ENCODE measurements around the gene TRPT1. TPM values are rescaled to one million over a fixed set of nuclear protein-coding genes. Genes with fewer than 3 reads are reported as not detected.
A peak's percentile ranks its signal among the peaks of the same experiment; 100 is the strongest.

TRPT1 gene
- total and polyA plus RNA-seq, 2 experiments from 2014 or later, result 50.7 to 66.0 TPM

GRCh38 chr11:64224891-64225607 lies 937 bp downstream of the TRPT1 start:
- in situ Hi-C loops (cut with MboI), result no loop called here
- H3F3A ChIP-seq (ENCODE audit: insufficient read depth), result peaks cover 6% of the 10 kb centered on the region; the same call in 1 of the 2 replicates
- H3K27me3 ChIP-seq (replicated peaks; ENCODE audit: insufficient read depth), result no peaks in the 10 kb centered on the region
- H3K79me2 ChIP-seq (ENCODE audit: insufficient read depth), result peaks cover 36% of the 10 kb centered on the region
- peak overlapping the region; percentile 82 for H3K4me2 ChIP-seq (ENCODE audit: unreplicated experiment)
- no peaks in the 10 kb centered on the region for H3K36me3 ChIP-seq (ENCODE audit: low read depth)
- 61 to 66% methylated on average over 22 of the region's 22 CpGs for WGBS, 2 experiments (ENCODE audit: low coverage in 1 of 2, low lambda C conversion rate in 2 of 2, missing lambda C conversion rate in 2 of 2)
- H4K20me1 ChIP-seq (ENCODE audit: insufficient read depth), result no peaks in the 10 kb centered on the region
- no peaks in the 10 kb centered on the region for H3K9me3 ChIP-seq (ENCODE audit: low read depth)
- H3K4me1 ChIP-seq (ENCODE audit: insufficient read depth), result peaks cover 6% of the 10 kb centered on the region; the same call in 1 of the 2 replicates
- H3K4me3 ChIP-seq, result peak overlapping the region; percentile 97
- no peak overlapping the region for H3K27ac ChIP-seq
- H3K9ac ChIP-seq, result peak overlapping the region; percentile 86
- TF ChIP-seq EZH2phosphoT487 (IDR thresholded peaks at IDR 0.05; ENCODE audit: insufficient read depth, low read depth), result no peak
- no peak for TF ChIP-seq EZH2 (IDR thresholded peaks at IDR 0.05; ENCODE audit: insufficient read depth, poor library complexity, severe bottlenecking)
- no peaks in the 10 kb centered on the region for H3K9me2 ChIP-seq (ENCODE audit: insufficient read depth)
- peak; percentile 32 for DNase-seq
- H2AFZ ChIP-seq, result no peak overlapping the region

DNA sequence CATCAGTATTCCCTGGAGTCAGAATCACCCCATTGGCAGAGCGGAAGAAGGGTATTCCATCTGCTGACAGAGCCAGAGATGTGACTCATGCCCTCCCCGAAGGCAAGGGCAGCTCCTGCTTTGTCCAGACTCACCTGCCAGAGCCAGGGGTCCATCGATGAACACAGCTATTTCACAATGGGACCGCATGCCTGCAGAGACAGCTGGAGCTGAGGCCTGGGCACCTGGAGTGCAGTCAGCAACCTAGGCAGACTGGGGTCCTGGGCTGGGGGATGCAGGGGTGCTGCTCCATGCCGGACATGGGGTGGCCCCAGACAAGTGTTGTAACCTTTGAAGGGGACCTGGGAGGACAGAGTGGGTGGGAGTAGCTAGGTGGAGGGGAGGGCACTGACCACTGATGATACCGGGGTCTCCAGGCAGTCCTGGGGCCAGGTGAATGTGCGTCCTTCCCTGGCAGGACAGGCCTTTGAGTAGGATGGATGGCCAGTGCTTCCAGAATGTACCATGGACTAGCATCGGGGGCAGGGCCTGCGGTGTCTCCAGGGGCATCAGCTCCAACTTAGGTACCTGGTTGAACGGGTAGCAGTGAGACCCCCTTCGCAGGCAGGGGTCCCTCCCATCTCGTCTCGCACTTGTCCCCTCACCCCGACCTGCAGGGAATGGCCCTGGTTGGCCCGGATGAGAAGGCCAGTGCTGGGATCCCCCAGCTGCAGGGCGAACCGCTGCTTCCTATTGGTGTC lies 1.7 kb downstream of the TRPT1 start:
- peaks cover 6% of the 10 kb centered on the region; the same call in 1 of the 2 replicates for H3F3A ChIP-seq (ENCODE audit: insufficient read depth)
- H3K36me3 ChIP-seq (ENCODE audit: low read depth), result no peaks in the 10 kb centered on the region
- H4K20me1 ChIP-seq (ENCODE audit: insufficient read depth), result no peaks in the 10 kb centered on the region
- no peak overlapping the region for H3K4me2 ChIP-seq (ENCODE audit: unreplicated experiment)
- H3K4me3 ChIP-seq, result no peak overlapping the region
- DNase-seq, result no peak
- TF ChIP-seq EZH2 (IDR thresholded peaks at IDR 0.05; ENCODE audit: insufficient read depth, poor library complexity, severe bottlenecking), result no peak
- TF ChIP-seq EZH2phosphoT487 (IDR thresholded peaks at IDR 0.05; ENCODE audit: insufficient read depth, low read depth), result no peak
- no peaks in the 10 kb centered on the region for H3K27me3 ChIP-seq (replicated peaks; ENCODE audit: insufficient read depth)
- peaks cover 36% of the 10 kb centered on the region for H3K79me2 ChIP-seq (ENCODE audit: insufficient read depth)
- no peaks in the 10 kb centered on the region for H3K9me2 ChIP-seq (ENCODE audit: insufficient read depth)
- in situ Hi-C loops (cut with MboI), result no loop called here
- no peak overlapping the region for H3K27ac ChIP-seq
- H3K4me1 ChIP-seq (ENCODE audit: insufficient read depth), result peaks cover 6% of the 10 kb centered on the region; the same call in 1 of the 2 replicates
- WGBS, 2 experiments (ENCODE audit: low coverage in 1 of 2, low lambda C conversion rate in 2 of 2, missing lambda C conversion rate in 2 of 2), result 90% methylated on average over 13 to 17 of the region's 17 CpGs
- no peak overlapping the region for H3K9ac ChIP-seq
- H2AFZ ChIP-seq, result no peak overlapping the region
- no peaks in the 10 kb centered on the region for H3K9me3 ChIP-seq (ENCODE audit: low read depth)

GRCh38 chr11:64223001-64223651 lies 2.9 kb downstream of the TRPT1 start:
- Histone ChIP-seq H3F3A (ENCODE audit: insufficient read depth) (no peaks in the 10 kb centered on the region), H3K79me2 (ENCODE audit: insufficient read depth) (peaks cover 34% of the 10 kb centered on the region), H4K20me1 (ENCODE audit: insufficient read depth) (no peaks in the 10 kb centered on the region), H3K9me3 (ENCODE audit: low read depth) (no peaks in the 10 kb centered on the region), H2AFZ (no peak overlapping the region), H3K9me2 (ENCODE audit: insufficient read depth) (no peaks in the 10 kb centered on the region), H3K4me3 (no peak overlapping the region), H3K36me3 (ENCODE audit: low read depth) (no peaks in the 10 kb centered on the region), H3K4me1 (ENCODE audit: insufficient read depth) (peaks cover 6% of the 10 kb centered on the region; the same call in 1 of the 2 replicates), H3K4me2 (ENCODE audit: unreplicated experiment) (no peak overlapping the region), H3K9ac (no peak overlapping the region), H3K27ac (no peak overlapping the region), H3K27me3 (replicated peaks; ENCODE audit: insufficient read depth) (no peaks in the 10 kb centered on the region)
- TF ChIP-seq EZH2phosphoT487 (IDR thresholded peaks at IDR 0.05; ENCODE audit: insufficient read depth, low read depth), result no peak
- no peak for TF ChIP-seq EZH2 (IDR thresholded peaks at IDR 0.05; ENCODE audit: insufficient read depth, poor library complexity, severe bottlenecking)
- 82% methylated on average over 23 to 24 of the region's 24 CpGs for WGBS, 2 experiments (ENCODE audit: low coverage in 1 of 2, low lambda C conversion rate in 2 of 2, missing lambda C conversion rate in 2 of 2)
- DNase-seq, result no peak
- in situ Hi-C loops (cut with MboI), result no loop called here

DNA sequence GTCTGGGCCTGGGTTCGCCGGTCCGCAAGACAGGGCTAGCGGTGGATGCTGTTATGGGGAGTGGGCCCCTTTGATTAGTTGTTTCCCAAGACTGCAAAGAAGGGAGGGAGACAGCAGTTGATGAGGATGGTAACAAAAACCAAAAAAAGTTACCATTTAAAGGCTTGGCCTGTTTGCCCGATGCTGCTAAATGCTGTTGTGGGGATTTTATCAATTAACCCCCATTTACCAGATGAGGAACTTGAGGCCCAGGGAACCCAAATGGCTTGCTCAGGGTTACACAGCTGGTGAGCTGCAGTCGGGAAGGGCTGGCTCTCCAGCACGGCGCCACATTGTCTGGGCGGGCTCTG lies 3.4 kb downstream of the TRPT1 start:
- H3K4me2 ChIP-seq (ENCODE audit: unreplicated experiment), result no peak overlapping the region
- H3K9ac ChIP-seq, result no peak overlapping the region
- no peaks in the 10 kb centered on the region for H3K27me3 ChIP-seq (replicated peaks; ENCODE audit: insufficient read depth)
- TF ChIP-seq EZH2 (IDR thresholded peaks at IDR 0.05; ENCODE audit: insufficient read depth, poor library complexity, severe bottlenecking), result no peak
- TF ChIP-seq EZH2phosphoT487 (IDR thresholded peaks at IDR 0.05; ENCODE audit: insufficient read depth, low read depth), result no peak
- WGBS, 2 experiments (ENCODE audit: low coverage in 1 of 2, low lambda C conversion rate in 2 of 2, missing lambda C conversion rate in 2 of 2), result 62% methylated on average over 9 of the region's 9 CpGs
- H3K79me2 ChIP-seq (ENCODE audit: insufficient read depth), result peaks cover 29% of the 10 kb centered on the region
- in situ Hi-C loops (cut with MboI), result no loop called here
- H3K4me3 ChIP-seq, result no peak overlapping the region
- H3K4me1 ChIP-seq (ENCODE audit: insufficient read depth), result peaks cover 6% of the 10 kb centered on the region; the same call in 1 of the 2 replicates
- H3K36me3 ChIP-seq (ENCODE audit: low read depth), result no peaks in the 10 kb centered on the region
- no peaks in the 10 kb centered on the region for H3F3A ChIP-seq (ENCODE audit: insufficient read depth)
- no peaks in the 10 kb centered on the region for H4K20me1 ChIP-seq (ENCODE audit: insufficient read depth)
- H2AFZ ChIP-seq, result no peak overlapping the region
- H3K27ac ChIP-seq, result no peak overlapping the region
- no peaks in the 10 kb centered on the region for H3K9me2 ChIP-seq (ENCODE audit: insufficient read depth)
- H3K9me3 ChIP-seq (ENCODE audit: low read depth), result no peaks in the 10 kb centered on the region
- DNase-seq, result peak; percentile 37

Measured in GM23248 (cell line).